K562 (cell line): ENCODE results near the gene CHMP2A. TPM values are rescaled to one million over a fixed set of nuclear protein-coding genes. Genes with fewer than 3 reads are reported as not detected.

Experiments
- ATAC-seq: fragments of 200-7000 bp; cut with Tn5 transposase; 3 replicates; pipeline ENCODE4 v1.9.1; 2020; ENCODE audit warnings: moderate library complexity
- BruUV-seq: library from RNA; stranded (reverse); fragments of 400-500 nt; replicated peaks from 2 replicates; lab custom pipeline; 2021; lab: Mats Ljungman, UMichigan
- CTCF ChIA-PET: fragments of 300-600 bp; formaldehyde crosslinking; extraction: SDS; loops from one replicate; lab custom pipeline; 2021; ENCODE audit warnings: low intra/inter-chr PET ratio; lab: Yijun Ruan, JAX
- POLR2A ChIA-PET: fragments of 300-600, 350-650 bp; sonication (Branson Sonifier 250); formaldehyde crosslinking; extraction: SDS; loops from one replicate; lab custom pipeline; 2021; ENCODE audit warnings: antibody characterized with exemption, inconsistent platforms; lab: Yijun Ruan, JAX
- DNase-seq, 4 experiments: peaks; one replicate each; pipeline versions ENCODE4 v3.0.0 to v3.0.0-alpha.2; 2011 to 2018; ENCODE audit warnings: low spot score in 3 of 4, mixed read lengths in 3 of 4; ENCODE audit errors: extremely low read depth in 1 of 4
- FAIRE-seq: peaks from 2 replicates; lab custom pipeline; 2011; peaks lifted over from hg19 to GRCh38; lab: Jason Lieb, UNC
- H2AFZ ChIP-seq: 2 replicates; pipeline ENCODE4 v1.6.0; 2011; ENCODE audit warnings: low read depth, low read length, control low read depth, inconsistent platforms
- H3K27ac ChIP-seq: fragments of 200-600 bp; 3 replicates; pipeline ENCODE4 v1.8.0; 2011; ENCODE audit warnings: low read depth, mild to moderate bottlenecking, control low read depth, inconsistent platforms, low read length, moderate library complexity, mixed read lengths; ENCODE audit errors: extremely low read depth
- H3K27me3 ChIP-seq, 2 experiments: fragments of 300-600 bp in 1 of 2; 2 replicates in 1 of 2; 3 replicates in 1 of 2; pipeline versions ENCODE4 v1.6.0 to v1.8.0; 2011; ENCODE audit warnings: inconsistent platforms in 2 of 2, low read length in 2 of 2, mild to moderate bottlenecking in 1 of 2, mixed read lengths in 1 of 2, moderate library complexity in 1 of 2; ENCODE audit not compliant: control insufficient read depth in 2 of 2, insufficient read depth in 2 of 2
- H3K36me3 ChIP-seq: fragments of 300-600 bp; 3 replicates; pipeline ENCODE4 v1.8.0; 2011; ENCODE audit warnings: mild to moderate bottlenecking, low read length, inconsistent platforms; ENCODE audit not compliant: control insufficient read depth, insufficient read depth
- H3K4me1 ChIP-seq, 2 experiments: fragments of 200-600 bp in 1 of 2; replicated peaks in 1 of 2; 2 replicates in 1 of 2; 3 replicates in 1 of 2; pipeline versions ENCODE4 v1.5.1 to v1.8.0; 2011; ENCODE audit warnings: inconsistent platforms in 2 of 2, low read length in 2 of 2, mild to moderate bottlenecking in 1 of 2, mixed read lengths in 1 of 2, moderate library complexity in 1 of 2; ENCODE audit not compliant: control insufficient read depth in 2 of 2, insufficient read depth in 2 of 2
- H3K4me2 ChIP-seq: 2 replicates; pipeline ENCODE4 v1.6.1; 2011; ENCODE audit warnings: low read length, control low read depth, inconsistent platforms, mixed read lengths; ENCODE audit not compliant: insufficient read depth
- H3K4me3 ChIP-seq: fragments of 200-600 bp; sonication (generic), shearing (Covaris generic); 2 replicates; pipeline ENCODE4 v1.5.1; 2016; ENCODE audit warnings: control low read depth, inconsistent platforms
- H3K79me2 ChIP-seq: fragments of 200-600 bp; 3 replicates; pipeline ENCODE4 v1.8.0; 2011; ENCODE audit warnings: low read length, inconsistent platforms; ENCODE audit not compliant: control insufficient read depth, insufficient read depth
- H3K9ac ChIP-seq, 2 experiments: 2 replicates each; pipeline versions ENCODE4 v1.6.0 to v1.6.1; 2011; ENCODE audit warnings: low read depth in 2 of 2, low read length in 2 of 2, control low read depth in 1 of 2, inconsistent platforms in 1 of 2, mild to moderate bottlenecking in 1 of 2, mixed read lengths in 1 of 2; ENCODE audit not compliant: insufficient read depth in 1 of 2
- H3K9me1 ChIP-seq: one replicate; pipeline ENCODE4 v1.6.0; 2011; ENCODE audit warnings: inconsistent platforms, mild to moderate bottlenecking, low read length, moderate library complexity; ENCODE audit not compliant: control insufficient read depth, insufficient read depth
- H3K9me3 ChIP-seq: replicated peaks from 2 replicates; pipeline ENCODE4 v1.5.1; 2011; ENCODE audit warnings: low read depth, low read length, inconsistent platforms; ENCODE audit not compliant: control insufficient read depth, insufficient read depth
- H4K20me1 ChIP-seq: replicated peaks from 2 replicates; pipeline ENCODE4 v1.6.1; 2011; ENCODE audit warnings: low read length, inconsistent platforms, mixed read lengths; ENCODE audit not compliant: control insufficient read depth, insufficient read depth
- ATF7 ChIP-seq: fragments of 450-650 bp; IDR thresholded peaks from 2 replicates; pipeline ENCODE4 v1.7.1; 2014; ENCODE audit warnings: mild to moderate bottlenecking, moderate library complexity
- CREB5 ChIP-seq: fragments of 250-450 bp; sonication (Bioruptor Pico); IDR thresholded peaks from 2 replicates; pipeline ENCODE4 v1.5.0; 2020; ENCODE audit warnings: mild to moderate bottlenecking
- E2F8 ChIP-seq: fragments of 450-650 bp; IDR thresholded peaks from 2 replicates; pipeline ENCODE4 v1.7.1; 2018; ENCODE audit warnings: mild to moderate bottlenecking, low read depth; ENCODE audit not compliant: partially characterized antibody
- POLR2A ChIP-seq: fragments of 450-650 bp; conservative IDR thresholded peaks from 2 replicates; pipeline ENCODE4 v1.6.1; 2016
- POLR2AphosphoS2 ChIP-seq: IDR thresholded peaks from 2 replicates; pipeline ENCODE4 v1.6.1; 2012; ENCODE audit warnings: low read length, improper control_type of control experiment
- POLR2B ChIP-seq: fragments of 450-650 bp; IDR thresholded peaks from 2 replicates; pipeline ENCODE4 v1.6.1; 2018; ENCODE audit warnings: low read depth; ENCODE audit not compliant: partially characterized antibody
- RBFOX2 ChIP-seq: fragments of 200-400 bp; formaldehyde crosslinking; IDR thresholded peaks from 2 replicates; pipeline ENCODE4 v1.6.1; 2017; ENCODE audit warnings: low read depth, mild to moderate bottlenecking, low read length, moderate library complexity
- STAT5B ChIP-seq: fragments of 250-450 bp; sonication (Bioruptor Pico); IDR thresholded peaks from 2 replicates; pipeline ENCODE4 v1.8.0; 2021; ENCODE audit warnings: mild to moderate bottlenecking, inconsistent platforms
- SUPT5H ChIP-seq: fragments of 450-650 bp; IDR thresholded peaks from 2 replicates; pipeline ENCODE4 v1.6.1; 2016
- TAF7 ChIP-seq: fragments of 450-650 bp; IDR thresholded peaks from 2 replicates; pipeline ENCODE4 v1.6.1; 2016; ENCODE audit warnings: missing genetic modification characterization, missing compliant biosample characterization
- ZNF431 ChIP-seq: sonication (generic); formaldehyde crosslinking; IDR thresholded peaks from 2 replicates; pipeline ENCODE4 v1.8.0; 2022; ENCODE audit warnings: mild to moderate bottlenecking, missing genetic modification reagents
- WGBS: fragments of 100-300 bp; shearing (Covaris generic); methylation state at CpG from one replicate; pipeline ENCODE4 v1.1.6; 2016; ENCODE audit warnings: low coverage, mixed read lengths; ENCODE audit not compliant: insufficient coverage; ENCODE audit errors: missing lambda C conversion rate; 5-methylcytosine and 5-hydroxymethylcytosine counted together
- in situ Hi-C: fragments of 300-500 bp; cut with MboI; formaldehyde crosslinking; loops from 4 replicates; pipeline ENCODE4 v1.15.0; 2018; ENCODE audit warnings: inconsistent platforms, mixed read lengths
- intact Hi-C: fragments of 100-400 bp; cut with micrococcal nuclease; formaldehyde crosslinking; loops from 2 replicates; pipeline ENCODE4 v1.14.2; 2022
- polyA plus RNA-seq, 8 experiments: library from polyadenylated mRNA; depleted of rRNA in 4 of 8; stranded (reverse) in 5 of 8; unstranded in 3 of 8; fragments of >200 nt; fragmentation: Nextera tagmentation in 2 of 8; fragmentation: Illumina TruSeq in 1 of 8; extraction: Ambion mirVana in 2 of 8; extraction: Trizol in 1 of 8; gene quantifications; 2 replicates each; pipeline versions ENCODE4 v1.2.1 to v1.2.3, GENCODE V29; 2011 to 2014; ENCODE audit warnings: inconsistent platforms in 1 of 8, missing spikeins in 1 of 8
- total RNA-seq, 7 experiments: library from RNA; depleted of rRNA in 6 of 7; stranded (reverse); fragments of >200 nt in 6 of 7; fragmentation: Illumina TruSeq in 2 of 7; extraction: Trizol in 2 of 7; gene quantifications; 2 replicates each; pipeline versions ENCODE4 v1.2.1 to v1.2.3, GENCODE V29; 2011 to 2021; ENCODE audit warnings: low replicate concordance in 1 of 7

The CHMP2A gene
- total and polyA plus RNA-seq, 9 of the 15 experiments (the other 6 are each of a cell fraction or from before 2014, with no cell fraction given) = 57.6 to 159 (median 87.2) TPM

GRCh38 chr19:58551123-58551497 is 3.8 kb downstream of the CHMP2A start:
- ATAC-seq = peak; percentile 3
- peaks cover 50% of the 10 kb centered on the region for H3K79me2 ChIP-seq
- H3K4me3 ChIP-seq = no peak overlapping the region
- H3K9me1 ChIP-seq = peaks cover 5% of the 10 kb centered on the region
- intact Hi-C loops = no loop called here
- no peaks in the 10 kb centered on the region for H3K9me3 ChIP-seq
- no TSS peak for BruUV-seq
- peaks cover 23 to 54% of the 10 kb centered on the region in 2 experiments for H3K4me1 ChIP-seq
- H2AFZ ChIP-seq = no peak overlapping the region
- TF ChIP-seq POLR2AphosphoS2 (0 out of 2 replicates have a peak, but pooled peaks have one; percentile 2), POLR2B (peak; percentile 5), SUPT5H (peak; percentile 5; the same call in 1 of the 2 replicates), ZNF431 (no peak), POLR2A (peak; percentile 2; the same call in 1 of the 2 replicates), ATF7 (no peak)
- TF ChIP-seq, all 486 proteins: peak for 4
- no peak overlapping the region for H3K9ac ChIP-seq
- H3K27me3 ChIP-seq = no peaks in the 10 kb centered on the region
- DNase-seq = no peak
- POLR2A ChIA-PET = no interaction called here
- no peak for FAIRE-seq
- H4K20me1 ChIP-seq = peaks cover 29% of the 10 kb centered on the region
- WGBS = 15% methylated on average over 1 of the region's 1 CpG
- H3K27ac ChIP-seq = no peak overlapping the region
- CTCF ChIA-PET = no interaction called here
- in situ Hi-C loops = no loop called here
- peaks cover 86% of the 10 kb centered on the region for H3K36me3 ChIP-seq
- H3K4me2 ChIP-seq = no peak overlapping the region

DNA sequence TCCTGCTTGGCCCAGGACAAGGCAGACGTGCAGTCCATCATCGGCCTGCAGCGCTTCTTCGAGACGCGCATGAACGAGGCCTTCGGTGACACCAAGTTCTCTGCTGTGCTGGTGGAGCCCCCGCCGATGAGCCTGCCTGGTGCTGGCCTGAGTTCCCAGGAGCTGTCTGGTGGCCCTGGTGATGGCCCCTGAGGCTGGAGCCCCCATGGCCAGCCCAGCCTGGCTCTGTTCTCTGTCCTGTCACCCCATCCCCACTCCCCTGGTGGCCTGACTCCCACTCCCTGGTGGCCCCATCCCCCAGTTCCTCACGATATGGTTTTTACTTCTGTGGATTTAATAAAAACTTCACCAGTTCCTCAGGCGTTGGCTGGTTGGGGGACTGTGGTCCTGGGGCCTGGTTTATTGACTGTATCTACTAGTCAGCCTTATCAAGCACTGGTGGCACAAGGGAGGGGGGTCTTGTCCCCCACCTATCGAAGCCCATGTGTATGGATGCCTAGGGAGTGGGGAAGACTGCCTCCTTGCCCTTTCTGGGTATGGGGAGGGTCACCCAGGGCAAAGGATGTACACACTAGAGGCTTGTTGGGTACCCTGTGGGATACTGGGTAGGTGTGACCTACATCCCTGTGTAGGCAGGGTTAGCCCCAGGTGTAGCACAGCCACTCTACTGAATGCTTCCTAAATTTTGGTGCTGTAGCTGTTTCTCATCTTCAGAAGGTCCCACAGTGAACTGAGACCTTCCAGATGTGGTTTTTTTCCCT is 4.4 kb downstream of the CHMP2A start:
- WGBS = 93% methylated on average over 13 of the region's 13 CpGs
- CTCF ChIA-PET = no interaction called here
- no peak for DNase-seq
- no peak for FAIRE-seq
- no peaks in the 10 kb centered on the region for H3K9me3 ChIP-seq
- POLR2A ChIA-PET = no interaction called here
- H3K9ac ChIP-seq = peak overlapping the region in 1 of 2 experiments; percentile 20; a peak in 1 of 4 replicates
- H3K4me2 ChIP-seq = no peak overlapping the region
- peaks cover 34% of the 10 kb centered on the region for H4K20me1 ChIP-seq
- H3K9me1 ChIP-seq = peaks cover 8% of the 10 kb centered on the region
- in situ Hi-C loops = no loop called here
- no peak overlapping the region for H3K27ac ChIP-seq
- H2AFZ ChIP-seq = no peak overlapping the region
- H3K27me3 ChIP-seq = no peaks in the 10 kb centered on the region
- H3K36me3 ChIP-seq = peaks cover 86% of the 10 kb centered on the region
- intact Hi-C loops = no loop called here
- H3K4me1 ChIP-seq = peaks cover 25 to 49% of the 10 kb centered on the region in 2 experiments
- peaks cover 53% of the 10 kb centered on the region for H3K79me2 ChIP-seq
- no TSS peak for BruUV-seq
- no peak for ATAC-seq
- H3K4me3 ChIP-seq = no peak overlapping the region
- TF ChIP-seq STAT5B (CRISPR knock-in tag) = no peak
- peak; percentile 68 for TF ChIP-seq RBFOX2
- peak; percentile 38 for TF ChIP-seq POLR2AphosphoS2
- peak; percentile 23 for TF ChIP-seq SUPT5H
- TF ChIP-seq CREB5 (CRISPR knock-in tag) = no peak
- no peak for TF ChIP-seq TAF7 (tag)
- TF ChIP-seq E2F8 = peak; percentile 24
- TF ChIP-seq POLR2B = peak; percentile 13
